Measurements from ENCODE around the gene VSTM2L.
"Not testable (repeated sequence)": the region's sequence is repeated elsewhere in the genome, so short reads cannot be mapped to it uniquely, and the experiment has no call there.

VSTM2L gene

GRCh38 chr20:37961066-37961465 is 58.1 kb downstream of the VSTM2L start:
- FAIRE-seq, result no peak
- DNase-seq (ENCODE audit: low spot score), result no peak

GRCh38 chr20:37963483-37963882 is 60.6 kb downstream of the VSTM2L start:
- not testable (repeated sequence) for FAIRE-seq; DNase-seq (ENCODE audit: low spot score)

- FAIRE-seq, result no peak
- DNase-seq (ENCODE audit: low spot score), result no peak
These were observed 66.0 kb downstream of the VSTM2L start for GRCh38 chr20:37968841-37969401.

GRCh38 chr20:37969949-37970855 is 67.3 kb downstream of the VSTM2L start:
- FAIRE-seq, result no peak
- DNase-seq (ENCODE audit: low spot score), result no peak

- DNase-seq (ENCODE audit: low spot score), result no peak
- no peak for FAIRE-seq
These were observed 67.9 kb downstream of the VSTM2L start for GRCh38 chr20:37970856-37971245.

GRCh38 chr20:37971561-37972127 is 68.7 kb downstream of the VSTM2L start:
- DNase-seq (ENCODE audit: low spot score) (no peak), FAIRE-seq (no peak)

GRCh38 chr20:37972256-37973058 is 69.5 kb downstream of the VSTM2L start:
- no peak for DNase-seq (ENCODE audit: low spot score)
- FAIRE-seq, result no peak

- FAIRE-seq, result no peak
- no peak for DNase-seq (ENCODE audit: low spot score)
These were observed 70.4 kb downstream of the VSTM2L start for GRCh38 chr20:37973059-37973910.

- no peak for FAIRE-seq
- no peak for DNase-seq (ENCODE audit: low spot score)
These were observed 74.0 kb downstream of the VSTM2L start for GRCh38 chr20:37976887-37977286.

GRCh38 chr20:37977338-37977737 is 74.4 kb downstream of the VSTM2L start:
- FAIRE-seq, result no peak
- no peak for DNase-seq (ENCODE audit: low spot score)

GRCh38 chr20:37977786-37978185 is 74.9 kb downstream of the VSTM2L start:
- DNase-seq (ENCODE audit: low spot score) (no peak), FAIRE-seq (no peak)

GRCh38 chr20:37979021-37979985 is 76.4 kb downstream of the VSTM2L start:
- DNase-seq (ENCODE audit: low spot score) (no peak), FAIRE-seq (no peak)

- no peak for DNase-seq (ENCODE audit: low spot score)
- no peak for FAIRE-seq
These were observed 77.5 kb downstream of the VSTM2L start for GRCh38 chr20:37980383-37980782.

- DNase-seq (ENCODE audit: low spot score) (no peak), FAIRE-seq (no peak)
These were observed 77.9 kb downstream of the VSTM2L start for GRCh38 chr20:37980876-37981275.

GRCh38 chr20:37981568-37981967 is 78.6 kb downstream of the VSTM2L start:
- FAIRE-seq, result no peak
- DNase-seq (ENCODE audit: low spot score), result no peak

GRCh38 chr20:37983286-37983685 is 80.4 kb downstream of the VSTM2L start:
- DNase-seq (ENCODE audit: low spot score) (no peak), FAIRE-seq (no peak)

- FAIRE-seq, result no peak
These were observed 81.3 kb downstream of the VSTM2L start for GRCh38 chr20:37984018-37984785.

GRCh38 chr20:37986044-37986858 is 83.3 kb downstream of the VSTM2L start:
- FAIRE-seq (no peak), DNase-seq (ENCODE audit: low spot score) (no peak)

More at GRCh38 chr20:37984018-37984785, 81.3 kb downstream of the VSTM2L start:
- no peak for DNase-seq (ENCODE audit: low spot score)
